Calu3 (cell line): Measurements from ENCODE around the gene RUNDC1. TPM values are rescaled to one million over a fixed set of nuclear protein-coding genes. Genes with fewer than 3 reads are reported as not detected.

ENCODE experiments used
- BruUV-seq: library from RNA; stranded (reverse); fragments of 400-500 nt; replicated peaks from 2 replicates; lab custom pipeline; 2021; lab: Mats Ljungman, UMichigan
- CTCF ChIA-PET: fragments of 300-600 bp; sonication (Branson Sonifier 250); formaldehyde crosslinking; loops from one replicate; lab custom pipeline; 2022; ENCODE audit warnings: antibody characterized with exemption; lab: Charles Lee
- DNase-seq: peaks from one replicate; pipeline ENCODE4 v3.0.0; 2022
- H3K27ac Mint-ChIP-seq: one replicate; pipeline ENCODE4 v1.8.0; 2022; ENCODE audit warnings: mixed read lengths; ENCODE audit not compliant: unreplicated experiment
- H3K27me3 Mint-ChIP-seq: one replicate; pipeline ENCODE4 v1.8.0; 2022; ENCODE audit warnings: mixed read lengths; ENCODE audit not compliant: unreplicated experiment
- H3K36me3 Mint-ChIP-seq: one replicate; pipeline ENCODE4 v1.8.0; 2022; ENCODE audit warnings: mild to moderate bottlenecking, moderate library complexity, mixed read lengths; ENCODE audit not compliant: insufficient read depth, unreplicated experiment
- H3K4me1 Mint-ChIP-seq: one replicate; pipeline ENCODE4 v1.8.0; 2022; ENCODE audit warnings: mild to moderate bottlenecking, low read depth, mixed read lengths; ENCODE audit not compliant: unreplicated experiment
- H3K4me3 Mint-ChIP-seq: one replicate; pipeline ENCODE4 v1.8.0; 2022; ENCODE audit warnings: mild to moderate bottlenecking, low read depth, moderate library complexity, mixed read lengths; ENCODE audit not compliant: unreplicated experiment
- H3K9me3 Mint-ChIP-seq: one replicate; pipeline ENCODE4 v1.8.0; 2022; ENCODE audit warnings: low read depth, mixed read lengths; ENCODE audit not compliant: unreplicated experiment
- CTCF ChIP-seq: fragments of 200-600 bp; IDR thresholded peaks from one replicate; pipeline ENCODE4 v1.8.0; 2022; ENCODE audit warnings: antibody characterized with exemption; ENCODE audit not compliant: unreplicated experiment
- intact Hi-C: fragments of 100-400 bp; cut with micrococcal nuclease; formaldehyde crosslinking; loops from one replicate; pipeline ENCODE4 v1.10.0; 2022; ENCODE audit not compliant: unreplicated experiment
- total RNA-seq: library from RNA; stranded (reverse); gene quantifications from 2 replicates; pipeline ENCODE4 v1.2.3, GENCODE V29; 2022

The RUNDC1 gene
- total RNA-seq, 1 experiment from 2014 or later, result 32.8 TPM

GRCh38 chr17:42950044-42950783 lies 30.2 kb upstream of the RUNDC1 start:
- no peak for DNase-seq
- H3K27ac Mint-ChIP-seq, result no peak overlapping the region
- no peaks in the 10 kb centered on the region for H3K27me3 Mint-ChIP-seq
- intact Hi-C loops, result no loop called here
- H3K4me1 Mint-ChIP-seq, result no peaks in the 10 kb centered on the region
- no peak for TF ChIP-seq CTCF
- peaks cover 65% of the 10 kb centered on the region for H3K36me3 Mint-ChIP-seq
- BruUV-seq, result no TSS peak
- H3K9me3 Mint-ChIP-seq, result no peaks in the 10 kb centered on the region
- no peak overlapping the region for H3K4me3 Mint-ChIP-seq
- CTCF ChIA-PET, result interaction anchor here (0.7 kb wide), 1 partner anchor 71 kb away, joined by 7 read pairs; no protein-coding TSS in a partner anchor

GRCh38 chr17:42953669-42954068 lies 26.7 kb upstream of the RUNDC1 start:
- no peak overlapping the region for H3K4me3 Mint-ChIP-seq
- H3K36me3 Mint-ChIP-seq, result peaks cover 79% of the 10 kb centered on the region
- no peaks in the 10 kb centered on the region for H3K27me3 Mint-ChIP-seq
- no peaks in the 10 kb centered on the region for H3K4me1 Mint-ChIP-seq
- H3K9me3 Mint-ChIP-seq, result no peaks in the 10 kb centered on the region
- TF ChIP-seq CTCF, result no peak
- H3K27ac Mint-ChIP-seq, result no peak overlapping the region
- BruUV-seq, result no TSS peak
- CTCF ChIA-PET, result interaction anchor here (0.8 kb wide), 1 partner anchor 24 kb away, joined by 3 read pairs; no protein-coding TSS in a partner anchor
- no peak for DNase-seq
- intact Hi-C loops, result no loop called here

GRCh38 chr17:42964161-42964932 lies 16.0 kb upstream of the RUNDC1 start, which contains the start of gene AARSD1:
AARSD1 (minus strand) TSS chr17:42964454; CDS start chr17:42964440, 14 bp downstream.
- CTCF ChIA-PET, result interaction anchor here (0.6 to 1.3 kb wide), 6 partner anchors 11 to 140 kb away, joined by 3 to 7 read pairs (median 3); partner anchors contain the start of genes BECN1 and RPL27
- DNase-seq, result peak; percentile 95
- no peak for TF ChIP-seq CTCF
- H3K27ac Mint-ChIP-seq, result peak within 1 kb of the TSS; percentile 85
- intact Hi-C loops, result no loop called here
- no peaks in the 10 kb centered on the region for H3K27me3 Mint-ChIP-seq
- BruUV-seq, result TSS peak; percentile 93
- peaks cover 46% of the 10 kb centered on the region for H3K36me3 Mint-ChIP-seq
- H3K4me3 Mint-ChIP-seq, result peak within 1 kb of the TSS; percentile 78
- peaks cover 12% of the 10 kb centered on the region for H3K4me1 Mint-ChIP-seq
- H3K9me3 Mint-ChIP-seq, result no peaks in the 10 kb centered on the region

GRCh38 chr17:42967925-42968324 lies 12.4 kb upstream of the RUNDC1 start:
- no peak for DNase-seq
- no peak for TF ChIP-seq CTCF
- Mint-ChIP-seq H3K27me3 (no peaks in the 10 kb centered on the region), H3K4me1 (peaks cover 11% of the 10 kb centered on the region), H3K9me3 (no peaks in the 10 kb centered on the region), H3K4me3 (no peak overlapping the region), H3K36me3 (peaks cover 19% of the 10 kb centered on the region), H3K27ac (no peak overlapping the region)
- BruUV-seq, result no TSS peak
- CTCF ChIA-PET, result no interaction called here
- intact Hi-C loops, result no loop called here
